T follicular helper cell (primary cell): Measurements from ENCODE around the gene GPR15.
"Not testable (repeated sequence)": the region's sequence is repeated elsewhere in the genome, so short reads cannot be mapped to it uniquely, and the experiment has no call there.

Source experiments
- DNase-seq: peaks from one replicate; pipeline ENCODE4 v3.0.0-alpha.2; 2020; ENCODE audit warnings: low read depth

Gene GPR15

DNA sequence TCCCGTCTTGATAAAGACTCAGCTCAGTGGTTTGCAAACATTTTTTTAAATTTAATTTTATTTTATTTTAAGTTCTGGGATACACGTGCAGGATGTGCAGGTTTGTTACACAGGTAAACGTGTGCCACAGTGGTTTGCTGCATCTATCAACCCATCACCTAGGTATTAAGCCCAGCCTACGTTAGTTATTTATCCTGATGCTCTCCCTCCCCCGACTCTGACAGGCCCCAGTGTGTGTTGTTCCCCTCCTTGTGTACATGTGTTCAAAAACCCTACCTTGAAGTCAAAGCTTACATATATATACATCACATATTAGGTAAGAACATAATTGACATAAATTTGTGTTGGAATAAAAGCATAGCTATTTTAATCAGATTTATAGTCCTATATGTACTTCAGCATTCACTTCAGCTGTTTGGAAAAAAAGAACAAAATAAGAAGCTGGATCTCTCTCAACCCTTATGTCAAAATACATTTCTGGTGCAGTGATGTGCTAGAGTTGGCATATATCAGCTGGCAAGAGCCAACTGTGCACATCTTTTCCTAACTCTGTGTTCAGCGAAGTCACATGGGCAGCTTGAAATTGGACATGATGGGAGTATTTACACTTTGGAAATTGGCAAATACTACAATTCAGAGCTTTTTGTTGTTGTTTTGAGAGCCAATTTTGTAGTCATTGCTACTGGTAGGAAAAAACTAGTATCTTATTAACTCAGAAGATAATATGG, 26.5 kb downstream of the GPR15 start:
- no peak for DNase-seq

DNA sequence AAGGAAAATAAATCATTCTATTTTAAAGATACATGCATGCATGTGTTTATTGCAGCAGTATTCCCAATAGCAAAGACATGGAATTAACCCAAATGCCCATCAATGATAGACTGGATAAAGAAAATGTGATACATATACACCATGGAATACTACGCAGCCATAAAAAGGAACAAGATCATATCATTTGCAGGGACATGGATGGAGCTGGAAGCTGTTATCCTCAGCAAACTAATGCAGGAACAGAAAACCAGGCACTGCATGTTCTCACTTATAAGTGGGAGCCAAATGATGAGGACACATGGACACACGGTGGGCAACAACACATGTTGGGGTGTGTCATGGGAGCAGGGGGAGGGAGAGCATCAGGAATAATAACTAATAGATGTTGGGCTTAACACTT, 28.0 kb downstream of the GPR15 start:
- not testable (repeated sequence) for DNase-seq

DNA sequence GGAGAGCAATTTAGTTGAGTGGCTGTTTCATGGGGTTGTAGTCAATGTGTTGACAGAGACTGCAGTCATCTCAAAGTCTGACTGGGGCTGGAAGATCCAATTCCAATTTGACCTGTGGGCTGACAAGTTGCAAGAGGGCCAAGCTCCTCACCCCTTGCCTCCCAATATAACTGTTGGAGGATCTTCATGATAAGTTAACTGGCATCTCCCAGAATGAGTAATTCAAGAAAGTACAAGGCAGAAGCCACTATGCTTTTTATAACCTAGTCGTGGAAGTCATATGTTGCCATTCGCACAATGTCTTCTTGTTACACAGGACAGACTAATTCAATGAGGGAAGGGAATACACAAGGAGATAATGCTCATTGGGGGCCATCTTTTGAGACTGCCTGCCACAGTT, 29.1 kb downstream of the GPR15 start:
- no peak for DNase-seq

DNA sequence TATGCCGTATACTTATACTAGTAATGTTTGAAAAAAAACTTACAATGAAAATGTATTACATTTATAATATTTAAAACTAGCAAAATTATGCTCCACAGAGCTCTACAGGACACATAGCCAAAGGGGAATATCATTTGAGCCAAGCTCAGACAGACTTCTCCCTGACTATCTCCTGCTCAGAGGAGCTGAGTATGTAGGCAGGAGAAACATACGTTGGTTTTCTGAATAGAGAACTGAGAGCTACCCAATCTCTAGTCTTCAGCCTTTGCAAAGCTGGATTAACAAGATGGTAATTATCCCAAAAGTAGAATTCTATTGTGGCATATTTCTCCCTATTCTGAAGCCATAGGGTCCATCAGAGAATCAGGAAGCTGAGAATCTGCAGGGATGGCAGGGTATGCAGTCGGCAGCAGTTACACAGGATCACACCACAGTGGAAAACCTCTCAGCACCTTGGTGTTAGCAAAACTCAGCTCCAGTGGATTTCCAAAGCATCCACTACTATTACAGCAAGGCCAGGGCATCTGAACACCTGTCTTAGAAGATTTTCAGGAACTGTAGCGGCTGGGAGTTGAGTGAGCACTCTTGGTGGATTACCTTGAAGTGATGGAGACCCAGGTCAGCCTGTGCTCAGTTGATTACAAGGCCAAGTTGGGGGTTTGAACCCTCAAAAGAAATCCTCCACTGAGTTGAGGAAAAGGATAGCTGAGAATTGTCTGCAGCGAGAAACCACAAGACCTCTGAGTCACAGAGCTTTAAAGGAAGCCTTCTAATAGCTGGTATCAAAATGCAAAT, 30.1 kb downstream of the GPR15 start:
- DNase-seq = no peak

DNA sequence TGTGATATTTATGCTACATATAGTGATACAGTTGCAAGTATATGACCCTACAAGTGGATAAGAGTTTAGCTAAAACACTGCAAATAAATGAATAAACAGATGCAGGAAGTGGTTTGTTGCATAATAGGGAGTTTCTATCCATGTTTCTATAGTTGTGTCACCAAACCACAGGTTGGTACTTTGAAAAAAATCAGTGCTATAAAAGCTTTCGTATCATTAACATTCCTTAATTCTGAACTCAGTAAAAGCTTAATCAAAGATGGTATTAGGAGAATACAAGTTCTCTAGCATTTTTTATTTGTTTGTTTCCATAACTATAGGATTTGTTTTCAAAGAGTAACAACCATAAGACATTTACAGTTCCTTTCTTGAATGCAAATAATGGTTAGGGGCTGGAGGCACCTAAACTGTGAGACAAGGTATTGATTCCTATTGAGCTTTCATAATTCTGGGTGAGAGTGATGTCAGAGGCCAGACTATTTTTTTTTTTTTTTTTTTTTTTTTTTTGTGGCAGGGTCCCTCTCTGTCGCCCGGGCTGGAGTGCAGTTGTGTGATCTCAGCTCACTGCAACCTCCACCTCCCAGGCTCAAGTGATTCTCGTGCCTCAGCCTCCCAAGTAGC, 32.0 kb downstream of the GPR15 start:
- no peak for DNase-seq

GRCh38 chr3:98564282-98565005, 32.7 kb downstream of the GPR15 start:
- DNase-seq = no peak

DNA sequence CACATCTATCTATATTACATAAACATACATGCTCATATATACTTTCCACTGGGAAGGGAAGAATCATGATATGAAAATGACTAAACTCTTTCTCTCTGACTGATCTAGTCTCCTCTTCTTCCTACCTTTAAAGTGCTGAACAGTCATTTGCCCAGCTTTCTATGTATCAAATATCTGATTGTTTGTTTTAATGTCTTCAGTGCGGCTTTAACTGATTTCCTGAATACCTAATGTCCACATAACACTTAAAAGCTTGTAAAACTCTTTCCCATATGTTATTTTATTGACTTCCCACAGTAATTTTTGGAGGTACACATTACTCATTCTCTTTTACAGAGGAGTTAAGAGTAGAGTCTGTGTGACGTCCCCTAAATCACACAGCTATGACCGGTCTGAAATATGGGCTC, 33.5 kb downstream of the GPR15 start:
- DNase-seq = no peak

- no peak for DNase-seq
Measured at GRCh38 chr3:98565843-98566242, 34.1 kb downstream of the GPR15 start.

DNA sequence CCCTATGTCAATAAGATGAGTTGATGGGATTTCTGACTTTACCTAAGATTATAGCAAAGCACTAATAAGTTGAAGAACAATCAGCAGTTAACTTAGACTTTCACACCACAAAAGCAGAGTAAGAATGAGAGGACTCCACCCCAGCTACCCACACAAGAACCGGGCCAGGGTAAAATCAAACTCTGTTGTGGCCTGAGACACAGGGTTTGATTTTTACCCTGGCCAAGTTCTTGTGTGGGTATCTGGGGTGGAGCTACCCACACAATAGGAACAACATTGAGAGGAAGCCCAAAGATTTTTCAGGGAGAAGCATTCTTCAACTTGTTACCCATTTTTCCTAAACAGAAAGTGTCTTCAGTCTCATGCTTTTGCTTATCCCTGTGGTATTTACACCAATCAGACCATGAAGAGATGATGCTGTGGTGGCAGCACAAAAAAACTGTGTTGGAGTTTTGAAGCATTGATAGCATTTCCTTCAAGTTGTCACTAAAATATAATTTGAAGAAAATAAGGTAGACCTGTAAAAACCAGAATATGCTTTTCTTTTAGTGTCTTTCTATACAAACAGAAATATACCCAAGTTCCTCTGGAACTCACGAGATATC, 36.0 kb downstream of the GPR15 start:
- DNase-seq = no peak

DNA sequence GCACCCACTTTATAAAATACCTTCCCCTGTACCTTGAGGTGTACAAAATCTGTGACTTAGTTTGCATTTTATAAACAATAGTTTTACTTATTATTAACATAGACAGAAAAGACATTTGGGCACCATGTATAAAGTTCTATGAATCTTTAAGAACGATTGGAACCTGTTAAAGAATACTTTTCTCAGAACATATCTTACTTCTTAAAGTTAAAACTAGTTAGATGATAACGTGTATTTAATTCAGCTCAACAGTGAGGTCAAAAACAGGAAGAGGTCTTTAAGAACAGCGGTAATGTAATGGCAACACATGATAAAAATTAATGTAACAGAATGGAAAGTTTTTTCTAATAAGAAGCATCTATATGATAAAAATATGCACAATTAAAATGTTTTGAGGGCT, 36.6 kb downstream of the GPR15 start:
- no peak for DNase-seq

- DNase-seq = no peak
Measured at GRCh38 chr3:98573181-98573728, 41.5 kb downstream of the GPR15 start.

- no peak for DNase-seq
Measured at GRCh38 chr3:98574132-98574531, 42.4 kb downstream of the GPR15 start.

- no peak for DNase-seq
Measured at GRCh38 chr3:98577178-98577895, 45.6 kb downstream of the GPR15 start.

GRCh38 chr3:98580401-98581386, 48.9 kb downstream of the GPR15 start:
- no peak for DNase-seq

DNA sequence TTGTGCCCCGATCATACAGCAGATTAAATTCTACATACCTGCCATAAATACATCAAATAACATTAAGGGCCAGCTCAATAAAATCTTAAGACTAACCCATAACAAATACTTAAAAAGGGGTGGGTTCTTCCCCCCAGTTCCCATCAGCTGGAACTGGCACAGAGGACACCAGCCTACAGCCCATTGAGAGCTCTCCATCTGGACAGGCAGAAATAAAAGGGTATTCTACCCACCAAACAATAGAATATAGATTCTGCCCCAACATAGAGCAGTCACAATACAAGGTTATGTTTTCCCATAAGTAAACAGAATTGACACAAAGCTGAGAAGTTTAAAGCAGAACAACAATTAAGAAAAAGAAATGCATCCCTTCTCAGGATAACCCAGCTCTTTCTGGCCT, 49.7 kb downstream of the GPR15 start:
- no peak for DNase-seq

- DNase-seq = no peak
Measured at GRCh38 chr3:98582042-98582441, 50.3 kb downstream of the GPR15 start.

- DNase-seq = no peak
Measured at GRCh38 chr3:98583766-98584165, 52.0 kb downstream of the GPR15 start.
